Bronchial epithelial cell (primary cell): ENCODE results near the gene HSPA9. TPM values are rescaled to one million over a fixed set of nuclear protein-coding genes. Genes with fewer than 3 reads are reported as not detected.

Source experiments
- DNase-seq: peaks from one replicate; pipeline ENCODE4 v3.0.0-alpha.2; 2010; ENCODE audit warnings: low read depth
- FAIRE-seq: peaks from 2 replicates; lab custom pipeline; 2011; peaks lifted over from hg19 to GRCh38; lab: Jason Lieb, UNC
- H3K27me3 ChIP-seq: 2 replicates; pipeline ENCODE4 v1.5.1; 2011; ENCODE audit warnings: low read length; ENCODE audit not compliant: control insufficient read depth, insufficient read depth
- H3K36me3 ChIP-seq: 2 replicates; pipeline ENCODE4 v1.5.1; 2011; ENCODE audit warnings: low read length; ENCODE audit not compliant: control insufficient read depth, insufficient read depth
- H3K4me3 ChIP-seq: 2 replicates; pipeline ENCODE4 v1.5.1; 2011; ENCODE audit warnings: mild to moderate bottlenecking, low read depth, low read length, control low read depth
- CTCF ChIP-seq: IDR thresholded peaks from 2 replicates; pipeline ENCODE4 v1.5.1; 2011; ENCODE audit warnings: mild to moderate bottlenecking, moderate library complexity, low read length, control low read depth, inconsistent platforms; ENCODE audit not compliant: insufficient read depth, severe bottlenecking
- total RNA-seq: library from RNA; depleted of rRNA; stranded (reverse); fragments of >200 nt; gene quantifications from 2 replicates; pipeline ENCODE4 v1.2.1, GENCODE V29; 2014

Gene HSPA9
- total RNA-seq, 1 donor from 2014 or later = 1,205 TPM

DNA sequence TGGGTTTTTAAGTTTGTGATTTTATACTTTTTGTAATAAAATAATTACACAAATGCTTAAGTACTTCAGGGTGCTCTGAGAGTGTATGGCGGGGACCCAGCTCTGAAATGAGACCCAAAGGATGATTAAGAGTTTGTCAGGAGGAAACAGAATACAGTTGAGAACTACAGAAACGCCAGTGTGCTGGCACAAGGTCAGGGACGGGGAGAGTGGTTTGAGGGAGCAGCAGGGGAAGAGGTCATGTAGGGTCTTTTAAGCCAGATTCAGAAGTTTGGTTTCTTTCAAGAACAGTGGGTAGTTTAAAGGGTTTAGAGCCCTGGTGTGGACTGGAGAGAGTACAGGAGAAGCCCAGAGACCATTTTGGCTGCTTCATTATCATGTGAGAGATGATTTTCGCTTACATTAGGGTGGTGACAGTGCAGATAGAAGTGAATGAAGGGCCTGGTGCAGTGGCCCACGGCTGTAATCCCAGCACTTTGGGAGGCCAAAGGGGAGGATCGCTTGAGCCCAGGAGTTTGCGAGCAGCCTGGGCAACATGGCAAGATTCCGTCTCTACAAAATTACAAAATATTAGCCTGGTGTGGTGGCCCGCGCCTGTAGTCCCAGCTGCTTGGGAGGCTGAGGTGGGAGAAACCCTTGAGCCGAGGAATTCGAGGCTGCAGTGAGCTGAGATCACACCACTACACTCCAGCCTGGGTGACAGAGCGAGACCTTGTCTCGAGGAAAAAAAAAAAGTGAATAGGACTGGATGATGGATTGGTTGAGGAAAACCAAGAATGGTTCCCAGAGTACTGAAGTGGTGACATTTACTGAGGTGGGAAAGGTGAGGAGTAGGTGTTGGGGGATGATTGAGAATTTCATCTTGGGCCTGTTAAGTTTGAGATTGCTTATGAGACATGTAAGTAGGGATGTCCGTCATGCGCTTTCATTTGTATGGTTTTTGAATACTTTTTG lies 30.7 kb downstream of the HSPA9 start:
- Histone ChIP-seq H3K4me3 (peak overlapping the region; percentile 89), H3K36me3 (peaks cover 3% of the 10 kb centered on the region), H3K27me3 (no peaks in the 10 kb centered on the region)
- DNase-seq = peak; percentile 63
- TF ChIP-seq CTCF = no peak
- no peak for FAIRE-seq

DNA sequence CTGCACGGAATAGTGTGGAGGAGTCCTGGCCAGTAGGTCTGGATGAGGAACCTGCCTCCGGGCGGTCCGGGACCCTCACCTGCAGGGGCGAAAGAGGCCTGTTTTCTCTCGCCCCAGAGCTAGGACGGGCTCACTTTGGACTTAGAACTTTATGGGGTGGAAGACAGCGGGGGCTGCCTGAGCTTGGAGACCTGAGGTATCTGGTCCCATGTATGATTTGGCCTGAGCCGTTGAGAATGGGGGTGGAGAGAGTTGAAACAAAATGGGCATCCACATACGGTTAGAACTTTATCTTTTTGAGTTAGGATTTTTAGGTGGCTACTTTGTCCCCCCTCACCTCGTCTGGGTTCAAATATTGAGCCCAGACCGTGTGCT lies 31.5 kb downstream of the HSPA9 start:
- no peak for FAIRE-seq
- TF ChIP-seq CTCF = no peak
- Histone ChIP-seq H3K4me3 (peak overlapping the region; percentile 89), H3K27me3 (no peaks in the 10 kb centered on the region), H3K36me3 (peaks cover 3% of the 10 kb centered on the region)
- DNase-seq = no peak

DNA sequence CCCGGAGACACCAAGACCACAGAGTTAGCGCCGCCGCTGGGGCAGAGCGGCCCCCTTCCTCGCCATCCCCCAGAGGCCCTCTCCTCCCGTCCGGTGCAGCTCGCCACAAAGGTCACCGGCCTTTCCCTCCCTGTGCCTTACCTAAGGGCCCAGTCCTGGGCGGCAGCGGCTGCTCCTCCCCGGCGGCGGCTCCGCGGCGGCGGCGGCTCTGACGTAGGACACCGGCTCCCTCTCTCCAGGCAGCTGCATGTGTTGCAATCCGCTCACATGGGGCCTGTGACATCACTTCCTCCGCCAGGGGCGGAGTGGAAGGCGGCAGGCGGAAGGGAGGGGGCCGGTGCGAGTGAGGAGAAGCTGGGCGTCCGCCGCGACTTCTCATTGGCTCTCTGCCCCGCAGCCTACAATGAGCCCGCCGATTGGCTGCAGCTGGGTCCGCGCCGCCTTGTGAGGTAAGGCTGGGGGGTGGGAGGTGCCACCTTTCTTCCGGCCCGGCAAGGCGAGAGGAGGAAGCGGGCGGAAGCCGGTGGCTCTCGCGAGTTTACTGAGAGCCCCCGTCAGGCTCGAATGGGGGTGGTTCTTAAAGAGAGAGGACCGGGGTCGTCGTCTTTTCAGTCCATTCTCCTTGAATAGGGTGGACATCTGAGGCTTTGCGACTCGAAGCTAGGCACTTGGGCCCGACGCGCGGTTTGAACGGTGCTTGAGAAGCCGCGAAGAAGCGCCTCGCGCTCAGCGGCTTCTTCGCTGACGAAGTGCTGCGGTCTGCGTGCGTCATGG lies 32.1 kb downstream of the HSPA9 start, which contains the start of gene ETF1:
Gene ETF1, minus strand, starts transcription at position 281 of the 774 bp plus-strand sequence. CDS start 318 bp downstream, outside the sequence.
- H3K4me3 ChIP-seq = peak within 1 kb of the TSS; percentile 89
- peak; percentile 96 for DNase-seq

GRCh38 chr5:138542180-138542955 lies 32.8 kb downstream of the HSPA9 start:
- no peak for TF ChIP-seq CTCF
- no peak for DNase-seq
- peak overlapping the region; percentile 80 for H3K4me3 ChIP-seq
- no peak for FAIRE-seq
- peaks cover 3% of the 10 kb centered on the region for H3K36me3 ChIP-seq
- H3K27me3 ChIP-seq = no peaks in the 10 kb centered on the region

More for the DNA sequence above, 32.1 kb downstream of the HSPA9 start, which contains the start of gene ETF1:
- no peak for TF ChIP-seq CTCF
- H3K27me3 ChIP-seq = no peaks in the 10 kb centered on the region
- no peak for FAIRE-seq
- peaks cover 3% of the 10 kb centered on the region for H3K36me3 ChIP-seq

- Histone ChIP-seq H3K27me3 (no peaks in the 10 kb centered on the region), H3K4me3 (peak overlapping the region; percentile 80), H3K36me3 (peaks cover 3% of the 10 kb centered on the region)
- FAIRE-seq (no peak), DNase-seq (no peak)
- TF ChIP-seq CTCF = no peak
Measured at GRCh38 chr5:138541511-138542179, 33.6 kb downstream of the HSPA9 start.
